SU-DHL-6 (cell line): ENCODE results near the gene TMX4.

ENCODE experiments used
- CTCF ChIP-seq: fragments of 200-600 bp; sonication (generic); IDR thresholded peaks from one replicate; pipeline ENCODE4 v1.5.1; 2017; ENCODE audit warnings: antibody characterized with exemption, mild to moderate bottlenecking, low read length, moderate library complexity; ENCODE audit not compliant: insufficient read depth, poor library complexity, severe bottlenecking
- EZH2phosphoT487 ChIP-seq: fragments of 200-600 bp; sonication (generic), shearing (Covaris generic); conservative IDR thresholded peaks from 2 replicates; pipeline ENCODE4 v1.6.1; 2018; ENCODE audit warnings: mild to moderate bottlenecking, antibody characterized with exemption, low read length, moderate library complexity, mixed read lengths

GRCh38 chr20:7943891-7944290, 75.7 kb downstream of the TMX4 start:
- TF ChIP-seq CTCF (no peak), EZH2phosphoT487 (no peak)
